Neural cell (in vitro differentiated cells): ENCODE measurements around the gene STN1. TPM values are rescaled to one million over a fixed set of nuclear protein-coding genes. Genes with fewer than 3 reads are reported as not detected.

ENCODE experiments used
- H2AFZ ChIP-seq: fragments of 200-600, 300-800 bp; sonication (generic), shearing (Covaris generic); 2 replicates; pipeline ENCODE4 v1.6.0; 2014; ENCODE audit warnings: low read depth, mild to moderate bottlenecking, antibody characterized with exemption, low read length, moderate library complexity
- H3F3A ChIP-seq: fragments of 200-600 bp; shearing (Covaris generic); 2 replicates; pipeline ENCODE4 v1.6.1; 2016; ENCODE audit warnings: mild to moderate bottlenecking, moderate library complexity, mixed read lengths, antibody characterized with exemption, low read length; ENCODE audit not compliant: insufficient read depth, poor library complexity, severe bottlenecking
- H3K27ac ChIP-seq: fragments of 200-600, 300-800 bp; sonication (generic), shearing (Covaris generic); 2 replicates; pipeline ENCODE4 v1.5.1; 2014; ENCODE audit warnings: mild to moderate bottlenecking, low read length, moderate library complexity
- H3K27me3 ChIP-seq: fragments of 300-800, 200-600 bp; sonication (generic), shearing (Covaris generic); 2 replicates; pipeline ENCODE4 v1.6.0; 2014; ENCODE audit warnings: mild to moderate bottlenecking, low read depth, low read length, moderate library complexity; ENCODE audit not compliant: insufficient read depth
- H3K36me3 ChIP-seq: fragments of 300-800, 200-600 bp; sonication (generic), shearing (Covaris generic); 2 replicates; pipeline ENCODE4 v1.5.1; 2014; ENCODE audit warnings: mild to moderate bottlenecking, antibody characterized with exemption, low read length, moderate library complexity; ENCODE audit not compliant: insufficient read depth
- H3K4me2 ChIP-seq: fragments of 300-800, 200-600 bp; sonication (generic), shearing (Covaris generic); 2 replicates; pipeline ENCODE4 v1.6.0; 2014; ENCODE audit warnings: mild to moderate bottlenecking, low read length
- H3K4me3 ChIP-seq: fragments of 300-800, 200-600 bp; sonication (generic), shearing (Covaris generic); 2 replicates; pipeline ENCODE4 v1.5.1; 2014; ENCODE audit warnings: mild to moderate bottlenecking, low read length, moderate library complexity
- H3K79me2 ChIP-seq: fragments of 200-600 bp; shearing (Covaris generic); replicated peaks from 2 replicates; pipeline ENCODE4 v1.6.0; 2014; ENCODE audit warnings: mild to moderate bottlenecking, low read length, moderate library complexity; ENCODE audit not compliant: insufficient read depth
- H3K9ac ChIP-seq: fragments of 300-800, 200-600 bp; sonication (generic), shearing (Covaris generic); 2 replicates; pipeline ENCODE4 v1.6.1; 2016; ENCODE audit warnings: mild to moderate bottlenecking, low read length, mixed read lengths
- H3K9me2 ChIP-seq: fragments of 200-600 bp; shearing (Covaris generic); 2 replicates; pipeline ENCODE4 v1.6.1; 2016; ENCODE audit warnings: mild to moderate bottlenecking, low read length, mixed read lengths; ENCODE audit not compliant: insufficient read depth
- H3K9me3 ChIP-seq: fragments of 200-600, 300-800 bp; sonication (generic), shearing (Covaris generic); 2 replicates; pipeline ENCODE4 v1.6.1; 2016; ENCODE audit warnings: mild to moderate bottlenecking, mixed run types, low read length, moderate library complexity, mixed read lengths
- H4K20me1 ChIP-seq: fragments of 200-600 bp; shearing (Covaris generic); 2 replicates; pipeline ENCODE4 v1.6.1; 2016; ENCODE audit warnings: mild to moderate bottlenecking, mixed run types; ENCODE audit not compliant: insufficient read depth
- CTCF ChIP-seq: fragments of 450-650 bp; IDR thresholded peaks from 2 replicates; pipeline ENCODE4 v1.5.1; 2014; ENCODE audit warnings: antibody characterized with exemption, mild to moderate bottlenecking, moderate library complexity; ENCODE audit not compliant: poor library complexity, severe bottlenecking
- EP300 ChIP-seq: fragments of 450-650 bp; conservative IDR thresholded peaks from 2 replicates; pipeline ENCODE4 v1.6.1; 2014; ENCODE audit warnings: antibody characterized with exemption, mild to moderate bottlenecking, moderate library complexity; ENCODE audit not compliant: poor library complexity, severe bottlenecking
- EZH2 ChIP-seq: fragments of 200-600, 300-800 bp; shearing (Covaris generic), sonication (generic); IDR thresholded peaks from 2 replicates; pipeline ENCODE4 v1.6.1; 2014; ENCODE audit warnings: antibody characterized with exemption, low read length, borderline replicate concordance, mild to moderate bottlenecking; ENCODE audit not compliant: insufficient read depth, poor library complexity, severe bottlenecking
- MXI1 ChIP-seq: fragments of 450-650 bp; conservative IDR thresholded peaks from 2 replicates; pipeline ENCODE4 v1.6.1; 2014; ENCODE audit warnings: antibody characterized with exemption, mild to moderate bottlenecking; ENCODE audit not compliant: poor library complexity, severe bottlenecking
- POLR2AphosphoS5 ChIP-seq: IDR thresholded peaks from 2 replicates; pipeline ENCODE4 v1.6.1; 2012
- RAD21 ChIP-seq: fragments of 450-650 bp; conservative IDR thresholded peaks from 2 replicates; pipeline ENCODE4 v1.6.1; 2014; ENCODE audit warnings: antibody characterized with exemption, mild to moderate bottlenecking, moderate library complexity
- REST ChIP-seq: IDR thresholded peaks from 2 replicates; pipeline ENCODE4 v1.6.1; 2012; ENCODE audit warnings: borderline replicate concordance
- SMC3 ChIP-seq: fragments of 450-650 bp; conservative IDR thresholded peaks from 2 replicates; pipeline ENCODE4 v1.6.1; 2014; ENCODE audit warnings: antibody characterized with exemption, mild to moderate bottlenecking, moderate library complexity; ENCODE audit not compliant: poor library complexity
- TAF1 ChIP-seq: IDR thresholded peaks from 2 replicates; pipeline ENCODE4 v1.6.1; 2012; ENCODE audit warnings: low read depth
- polyA plus RNA-seq: library from polyadenylated mRNA; depleted of rRNA; stranded (reverse); fragments of >200 nt; gene quantifications from 2 replicates; pipeline ENCODE4 v1.2.3, GENCODE V29; 2014

Gene STN1
- polyA plus RNA-seq, 1 donor from 2014 or later = 9.4 TPM

- H3K4me3 ChIP-seq = no peak overlapping the region
- no peaks in the 10 kb centered on the region for H3K79me2 ChIP-seq
- no peaks in the 10 kb centered on the region for H3F3A ChIP-seq
- H2AFZ ChIP-seq = no peak overlapping the region
- H3K36me3 ChIP-seq = no peaks in the 10 kb centered on the region
- no peaks in the 10 kb centered on the region for H4K20me1 ChIP-seq
- no peak overlapping the region for H3K9ac ChIP-seq
- no peak for TF ChIP-seq EP300
- TF ChIP-seq CTCF = no peak
- no peaks in the 10 kb centered on the region for H3K9me2 ChIP-seq
- no peaks in the 10 kb centered on the region for H3K27me3 ChIP-seq
- H3K9me3 ChIP-seq = no peaks in the 10 kb centered on the region
- H3K27ac ChIP-seq = no peak overlapping the region
- H3K4me2 ChIP-seq = no peak overlapping the region
These were observed 77.3 kb downstream of the STN1 start for GRCh38 chr10:103840740-103841070.

- Histone ChIP-seq H4K20me1 (no peaks in the 10 kb centered on the region), H3K4me3 (no peak overlapping the region), H3K9ac (no peak overlapping the region), H3K4me2 (no peak overlapping the region), H3K9me2 (no peaks in the 10 kb centered on the region), H3K36me3 (no peaks in the 10 kb centered on the region), H3K9me3 (no peaks in the 10 kb centered on the region), H3K27ac (no peak overlapping the region), H3F3A (no peaks in the 10 kb centered on the region), H3K79me2 (no peaks in the 10 kb centered on the region), H2AFZ (no peak overlapping the region), H3K27me3 (no peaks in the 10 kb centered on the region)
- TF ChIP-seq REST = no peak
- no peak for TF ChIP-seq EP300
- TF ChIP-seq POLR2AphosphoS5 = no peak
- TF ChIP-seq EZH2 = no peak
- TF ChIP-seq SMC3 = no peak
- TF ChIP-seq TAF1 = no peak
- TF ChIP-seq MXI1 = no peak
- TF ChIP-seq CTCF = no peak
- no peak for TF ChIP-seq RAD21
These were observed 77.9 kb downstream of the STN1 start for GRCh38 chr10:103839872-103840739.
